Large intestine (tissue), 3 donors: ENCODE measurements around the gene HADHA. TPM values are rescaled to one million over a fixed set of nuclear protein-coding genes. Genes with fewer than 3 reads are reported as not detected.

Source experiments
- DNase-seq, 2 donors: peaks; one replicate each; pipeline versions ENCODE4 v3.0.0 to v3.0.0-alpha.2; 2013
- H3K27ac ChIP-seq: one replicate; pipeline ENCODE4 v1.5.1; 2013; ENCODE audit warnings: low read length
- H3K27me3 ChIP-seq: 2 replicates; pipeline ENCODE4 v1.6.1; 2013; ENCODE audit warnings: low read length; ENCODE audit not compliant: control insufficient read depth, insufficient read depth
- H3K36me3 ChIP-seq: 2 replicates; pipeline ENCODE4 v1.6.1; 2013; ENCODE audit warnings: low read length; ENCODE audit not compliant: control insufficient read depth, insufficient read depth
- H3K4me1 ChIP-seq: one replicate; pipeline ENCODE4 v1.6.1; 2013; ENCODE audit warnings: low read length; ENCODE audit not compliant: control insufficient read depth, insufficient read depth
- H3K4me3 ChIP-seq: one replicate; pipeline ENCODE4 v1.5.1; 2013; ENCODE audit warnings: low read length
- H3K9me3 ChIP-seq: one replicate; pipeline ENCODE4 v1.6.1; 2013; ENCODE audit warnings: mild to moderate bottlenecking, low read depth, low read length, moderate library complexity; ENCODE audit not compliant: control insufficient read depth
- WGBS: methylation state at CpG from one replicate; pipeline ENCODE4 v1.1.5; 2013; ENCODE audit warnings: low lambda C conversion rate; ENCODE audit not compliant: insufficient coverage; 5-methylcytosine and 5-hydroxymethylcytosine counted together
- polyA plus RNA-seq: library from polyadenylated mRNA; unstranded; fragments of 120-200 nt; gene quantifications from one replicate; pipeline ENCODE4 v1.2.1, GENCODE V29; 2013

HADHA gene
- polyA plus RNA-seq, 1 donor, result 219 TPM

GRCh38 chr2:26195040-26195984 is 49.1 kb downstream of the HADHA start:
- peaks cover 89% of the 10 kb centered on the region for H3K36me3 ChIP-seq
- no peaks in the 10 kb centered on the region for H3K9me3 ChIP-seq
- H3K27me3 ChIP-seq, result no peaks in the 10 kb centered on the region
- no peak overlapping the region for H3K4me3 ChIP-seq
- H3K27ac ChIP-seq, result no peak overlapping the region
- no peaks in the 10 kb centered on the region for H3K4me1 ChIP-seq
- DNase-seq, result no peak
- 75% methylated on average over 2 of the region's 12 CpGs for WGBS

GRCh38 chr2:26193578-26194231 is 50.7 kb downstream of the HADHA start:
- WGBS, result 100% methylated on average over 1 of the region's 10 CpGs
- Histone ChIP-seq H3K36me3 (peaks cover 85% of the 10 kb centered on the region), H3K4me1 (no peaks in the 10 kb centered on the region)

DNA sequence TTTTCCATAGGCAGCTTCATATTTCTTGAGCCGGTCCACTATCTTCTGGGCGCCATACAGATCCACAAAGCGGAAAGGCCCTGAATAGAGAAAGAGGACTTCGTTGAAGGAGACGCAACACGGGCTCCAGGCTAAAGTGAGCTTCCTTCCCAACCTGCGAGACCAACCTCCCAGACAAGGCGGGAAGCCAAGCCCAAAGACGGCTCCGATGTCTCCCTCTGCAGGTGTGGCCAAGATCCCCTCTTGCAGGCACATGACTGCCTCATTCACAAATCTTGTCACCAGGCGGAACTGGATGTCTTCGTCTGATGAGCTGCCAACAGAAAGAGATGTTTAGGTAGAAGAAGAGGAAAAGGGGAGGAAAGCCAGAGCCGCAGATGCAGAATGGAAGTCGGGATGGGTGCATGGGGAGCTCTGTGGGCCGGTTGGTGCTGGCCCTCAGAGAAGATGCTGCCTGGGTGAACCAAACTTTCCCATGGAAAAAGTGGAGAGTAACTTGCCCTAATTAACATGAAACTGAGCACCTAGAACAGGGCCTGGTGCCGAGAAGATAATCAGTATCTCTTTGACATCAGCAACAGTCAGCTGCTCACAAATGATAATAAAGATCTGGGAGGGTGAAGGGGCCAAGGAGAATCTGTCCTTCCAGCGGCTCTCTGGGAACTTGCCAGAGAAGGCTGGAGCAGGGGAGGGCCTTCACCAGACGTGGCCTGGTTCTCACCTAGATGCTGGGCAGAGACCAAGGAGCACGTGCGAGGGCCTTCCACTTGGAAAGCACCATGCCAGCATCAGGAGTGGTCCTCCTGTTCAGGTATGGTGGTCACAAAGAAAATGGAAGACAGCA is 52.9 kb downstream of the HADHA start:
- Histone ChIP-seq H3K4me3 (no peak overlapping the region), H3K4me1 (no peaks in the 10 kb centered on the region), H3K9me3 (no peaks in the 10 kb centered on the region), H3K27ac (no peak overlapping the region), H3K36me3 (peaks cover 67% of the 10 kb centered on the region), H3K27me3 (no peaks in the 10 kb centered on the region)
- WGBS, result 80% methylated on average over 1 of the region's 20 CpGs
- DNase-seq, result no peak

More at GRCh38 chr2:26193578-26194231, 50.7 kb downstream of the HADHA start:
- no peaks in the 10 kb centered on the region for H3K27me3 ChIP-seq
- DNase-seq, result no peak
- no peaks in the 10 kb centered on the region for H3K9me3 ChIP-seq
- no peak overlapping the region for H3K27ac ChIP-seq
- no peak overlapping the region for H3K4me3 ChIP-seq

DNA sequence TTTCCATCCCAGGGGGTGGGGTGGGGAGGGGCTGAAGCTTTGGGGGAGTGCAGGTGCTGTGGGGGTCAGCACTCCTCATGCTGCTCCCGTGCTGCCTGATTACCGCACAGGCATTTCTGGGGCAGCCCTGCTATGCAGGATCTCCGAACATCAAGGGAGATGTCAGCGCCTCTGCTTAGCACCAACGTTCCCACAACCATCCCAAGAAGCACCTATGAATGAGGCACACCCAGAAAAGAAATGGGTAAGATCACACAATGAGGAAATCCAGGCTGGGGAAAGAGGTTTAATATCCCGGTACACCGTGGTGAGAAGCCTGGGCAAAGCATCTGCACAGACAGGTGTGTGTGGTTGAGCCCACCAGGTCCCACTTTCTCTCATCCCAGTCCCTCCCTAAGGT is 54.1 kb downstream of the HADHA start:
- peaks cover 4% of the 10 kb centered on the region for H3K27me3 ChIP-seq
- peaks cover under 1% of the 10 kb centered on the region for H3K4me1 ChIP-seq
- no peaks in the 10 kb centered on the region for H3K9me3 ChIP-seq
- no peak overlapping the region for H3K27ac ChIP-seq
- DNase-seq, result no peak
- no peak overlapping the region for H3K4me3 ChIP-seq
- peaks cover 60% of the 10 kb centered on the region for H3K36me3 ChIP-seq
- no CpG with 5 or more reads among the region's 7 CpGs for WGBS

- WGBS, result no CpG with 5 or more reads among the region's 4 CpGs
- H3K9me3 ChIP-seq, result no peaks in the 10 kb centered on the region
- H3K4me3 ChIP-seq, result no peak overlapping the region
- peaks cover 7% of the 10 kb centered on the region for H3K27me3 ChIP-seq
- DNase-seq, result no peak
- peaks cover 3% of the 10 kb centered on the region for H3K4me1 ChIP-seq
- peaks cover 54% of the 10 kb centered on the region for H3K36me3 ChIP-seq
- no peak overlapping the region for H3K27ac ChIP-seq
These were observed 54.7 kb downstream of the HADHA start for GRCh38 chr2:26189751-26190150.

DNA sequence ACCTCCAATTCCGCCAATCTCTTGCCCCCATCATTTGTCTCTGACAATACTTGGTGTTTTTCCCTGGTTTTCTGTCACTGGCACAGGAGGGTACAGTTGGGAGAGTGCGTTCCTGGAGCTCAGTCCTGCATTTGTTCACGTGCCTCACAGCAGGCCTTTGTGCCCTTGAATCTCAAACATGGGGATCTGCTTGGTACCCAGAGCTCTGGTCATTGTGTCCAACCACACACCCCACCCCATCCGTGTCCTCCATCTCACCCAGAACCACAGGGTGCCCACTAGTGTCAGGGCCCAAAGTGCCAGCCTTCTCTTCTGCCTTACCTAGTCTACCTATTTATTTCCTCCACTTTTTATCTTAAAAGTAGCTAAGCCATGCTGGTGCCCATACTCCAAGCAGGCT is 55.3 kb downstream of the HADHA start:
- Histone ChIP-seq H3K4me1 (peaks cover 3% of the 10 kb centered on the region), H3K27me3 (peaks cover 7% of the 10 kb centered on the region), H3K9me3 (no peaks in the 10 kb centered on the region), H3K4me3 (no peak overlapping the region), H3K27ac (no peak overlapping the region), H3K36me3 (peaks cover 48% of the 10 kb centered on the region)
- no peak for DNase-seq
- WGBS, result no CpG with 5 or more reads among the region's 4 CpGs

DNA sequence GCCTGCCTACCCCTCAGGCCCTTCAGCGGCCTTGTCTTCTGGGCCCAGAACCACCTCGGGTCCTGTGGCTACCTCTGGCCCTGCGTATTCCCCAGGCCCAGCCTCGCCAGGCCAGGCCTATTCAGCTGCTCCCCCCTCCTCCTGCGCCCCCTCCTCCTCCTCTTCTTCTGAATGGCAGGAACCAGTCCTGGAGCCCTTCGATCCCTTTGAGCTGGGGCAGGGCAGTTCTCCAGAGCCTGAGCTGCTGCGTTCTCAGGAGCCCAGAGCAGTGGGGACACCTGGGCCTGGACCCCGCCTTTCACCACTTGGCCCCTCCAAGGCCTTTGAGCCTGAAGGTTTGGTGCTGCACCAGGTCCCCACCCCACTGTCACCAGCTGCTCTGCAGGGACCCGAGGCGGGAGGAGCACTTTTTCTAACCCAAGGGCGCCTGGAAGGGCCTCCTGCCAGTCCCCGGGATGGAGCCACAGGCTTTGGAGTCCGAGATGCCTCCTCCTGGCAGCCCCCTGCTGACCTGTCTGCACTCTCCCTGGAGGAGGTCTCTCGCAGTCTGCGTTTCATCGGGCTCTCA is 56.8 kb downstream of the HADHA start:
- WGBS, result 100% methylated on average over 1 of the region's 16 CpGs
- H3K4me3 ChIP-seq, result no peak overlapping the region
- peaks cover 34% of the 10 kb centered on the region for H3K36me3 ChIP-seq
- DNase-seq, result no peak
- peaks cover 3% of the 10 kb centered on the region for H3K4me1 ChIP-seq
- peaks cover 20% of the 10 kb centered on the region for H3K27me3 ChIP-seq
- no peak overlapping the region for H3K27ac ChIP-seq
- H3K9me3 ChIP-seq, result no peaks in the 10 kb centered on the region

DNA sequence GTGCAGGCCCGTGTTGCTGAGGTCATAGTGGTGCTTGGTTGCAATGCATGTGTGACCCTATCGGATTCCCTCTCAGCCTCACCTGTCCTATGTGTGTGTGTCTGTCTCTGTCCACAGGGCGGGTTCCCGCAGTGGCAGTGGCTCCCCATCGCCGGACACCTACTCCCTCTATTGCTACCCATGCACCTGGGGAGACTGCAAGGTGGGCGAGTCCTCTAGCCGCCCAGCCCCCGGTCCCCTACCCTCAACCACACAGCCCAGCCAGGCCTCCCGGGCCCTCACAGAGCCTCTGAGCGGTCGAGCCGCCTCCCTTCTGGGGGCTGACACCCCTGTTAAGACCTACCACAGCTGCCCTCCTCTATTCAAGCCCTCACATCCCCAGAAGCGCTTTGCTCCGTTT is 57.3 kb downstream of the HADHA start:
- no peak overlapping the region for H3K27ac ChIP-seq
- H3K9me3 ChIP-seq, result no peaks in the 10 kb centered on the region
- WGBS, result no CpG with 5 or more reads among the region's 15 CpGs
- H3K4me3 ChIP-seq, result no peak overlapping the region
- peaks cover 3% of the 10 kb centered on the region for H3K4me1 ChIP-seq
- no peak for DNase-seq
- peaks cover 30% of the 10 kb centered on the region for H3K36me3 ChIP-seq
- peaks cover 20% of the 10 kb centered on the region for H3K27me3 ChIP-seq

DNA sequence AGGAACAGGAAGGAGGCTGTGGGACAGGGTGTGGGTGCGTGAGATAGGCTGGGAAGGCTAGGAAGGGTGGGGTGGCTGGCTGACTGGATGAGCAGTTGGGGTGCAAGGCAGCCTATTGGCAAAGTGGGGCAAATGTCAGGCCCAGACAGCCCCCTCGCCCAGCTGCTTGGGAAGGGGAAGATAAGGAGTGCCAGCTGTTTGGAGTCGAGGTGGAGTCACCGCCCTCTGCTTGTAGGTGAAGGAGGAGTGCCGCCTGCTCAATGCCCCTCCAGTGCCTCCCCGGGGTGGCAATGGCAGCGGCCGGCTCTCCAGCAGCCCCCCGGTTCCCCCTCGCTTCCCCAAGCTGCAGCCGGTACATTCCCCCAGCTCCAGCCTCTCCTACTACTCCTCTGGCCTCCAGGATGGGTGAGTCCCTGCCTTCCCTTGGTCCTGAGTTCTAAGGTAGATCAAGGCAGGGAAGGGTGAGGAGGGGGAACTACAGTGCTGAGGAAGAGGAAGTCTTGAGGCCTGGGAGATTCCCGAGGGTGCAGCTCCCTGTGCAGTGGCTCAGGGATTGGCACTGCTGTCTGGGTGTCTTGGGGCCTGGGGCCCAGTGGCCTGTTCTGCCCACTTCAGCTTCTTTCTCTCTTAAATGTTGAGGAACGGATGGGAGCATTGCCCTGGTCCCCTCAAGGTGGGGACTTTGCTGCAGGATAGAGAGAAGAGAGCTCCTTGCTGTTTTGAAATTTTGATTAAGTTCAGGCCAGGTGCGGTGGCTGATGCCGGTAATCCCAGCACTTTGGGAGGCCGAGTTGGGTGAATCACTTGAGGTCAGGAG is 58.3 kb downstream of the HADHA start:
- DNase-seq, result no peak
- no peaks in the 10 kb centered on the region for H3K9me3 ChIP-seq
- peaks cover 3% of the 10 kb centered on the region for H3K4me1 ChIP-seq
- H3K4me3 ChIP-seq, result no peak overlapping the region
- WGBS, result no CpG with 5 or more reads among the region's 16 CpGs
- H3K27ac ChIP-seq, result no peak overlapping the region
- peaks cover 20% of the 10 kb centered on the region for H3K27me3 ChIP-seq
- peaks cover 20% of the 10 kb centered on the region for H3K36me3 ChIP-seq
